Left lung (tissue), 10 donors: ENCODE results near the gene ATG5. TPM values are rescaled to one million over a fixed set of nuclear protein-coding genes. Genes with fewer than 3 reads are reported as not detected.

Experiments
- ATAC-seq: fragments of 200-7000 bp; cut with Tn5 transposase; one replicate; pipeline ENCODE4 v1.9.1; 2020; ENCODE audit warnings: moderate library complexity
- DNase-seq, 4 donors: peaks; one replicate each; pipeline ENCODE4 v3.0.0-alpha.2; 2013 to 2020
- H3K27ac ChIP-seq, 2 donors: fragments of 200-600 bp; sonication (generic) in 1 of 2; one replicate each; pipeline versions ENCODE4 v1.5.0 to v1.8.0; 2020 to 2021
- H3K27me3 ChIP-seq, 2 donors: fragments of 200-600 bp; sonication (generic) in 1 of 2; one replicate each; pipeline versions ENCODE4 v1.5.0 to v1.8.0; 2020 to 2021
- H3K36me3 ChIP-seq, 2 donors: fragments of 200-600 bp; sonication (generic) in 1 of 2; one replicate each; pipeline versions ENCODE4 v1.5.0 to v1.8.0; 2020 to 2021
- H3K4me1 ChIP-seq, 2 donors: fragments of 200-600 bp; one replicate each; pipeline ENCODE4 v1.8.0; 2021
- H3K4me3 ChIP-seq, 2 donors: fragments of 200-600 bp; sonication (generic) in 1 of 2; one replicate each; pipeline versions ENCODE4 v1.5.0 to v1.8.0; 2020 to 2021; ENCODE audit warnings: mild to moderate bottlenecking in 1 of 2
- H3K9me3 ChIP-seq, 2 donors: fragments of 200-600 bp; sonication (generic) in 1 of 2; one replicate each; pipeline versions ENCODE4 v1.5.0 to v1.8.0; 2020 to 2021
- CTCF ChIP-seq, 2 donors: fragments of 200-600 bp; sonication (generic) in 1 of 2; IDR thresholded peaks; one replicate each; pipeline versions ENCODE4 v1.5.0 to v1.8.0; 2021; ENCODE audit warnings: antibody characterized with exemption in 2 of 2
- intact Hi-C, 2 donors: fragments of 100-400 bp; cut with DNase I; formaldehyde crosslinking; loops; one replicate each; pipeline versions ENCODE4 v1.11.2 to v1.14.2; 2022
- polyA plus RNA-seq, 6 donors: library from polyadenylated mRNA; unstranded; fragments of 120-200 nt; gene quantifications; one replicate each; pipeline ENCODE4 v1.2.1, GENCODE V29; 2013; ENCODE audit not compliant: insufficient read length in 6 of 6
- total RNA-seq, 2 donors: library from RNA; stranded (reverse); fragmentation: NEBNext Ultra II Directional; extraction: Animal tissue kit (Norgen Biotek cat#: 25700); gene quantifications; one replicate each; pipeline ENCODE4 v1.2.1, GENCODE V29; 2021
- donor health status: DM: no; HTN: yes; CAD: no.
- donor health status: DM: no; HTN: no; CAD: no.

The ATG5 gene
- total and polyA plus RNA-seq, 8 donors = 30.9 to 42.1 (median 37.4) TPM

GRCh38 chr6:106199998-106200397, 125.6 kb downstream of the ATG5 start:
- no peak for DNase-seq
- H3K27ac ChIP-seq = no peak overlapping the region
- H3K36me3 ChIP-seq = peaks cover 0 to 19% of the 10 kb centered on the region in 2 donors
- peaks cover 0 to 2% of the 10 kb centered on the region in 2 donors for H3K4me1 ChIP-seq
- no peaks in the 10 kb centered on the region for H3K27me3 ChIP-seq
- no peak overlapping the region for H3K4me3 ChIP-seq
- H3K9me3 ChIP-seq = no peaks in the 10 kb centered on the region
- TF ChIP-seq CTCF (IDR thresholded peaks at IDR 0.05) = no peak
- no peak for ATAC-seq
- intact Hi-C loops = no loop called here

- Histone ChIP-seq H3K36me3 (peaks cover 0 to 19% of the 10 kb centered on the region in 2 donors), H3K9me3 (no peaks in the 10 kb centered on the region), H3K27me3 (no peaks in the 10 kb centered on the region), H3K27ac (no peak overlapping the region), H3K4me3 (no peak overlapping the region), H3K4me1 (peaks cover 0 to 2% of the 10 kb centered on the region in 2 donors)
- no peak for ATAC-seq
- DNase-seq = no peak
- TF ChIP-seq CTCF (IDR thresholded peaks at IDR 0.05) = no peak
- intact Hi-C loops = no loop called here
Measured at GRCh38 chr6:106199331-106199730, 126.2 kb downstream of the ATG5 start.

DNA sequence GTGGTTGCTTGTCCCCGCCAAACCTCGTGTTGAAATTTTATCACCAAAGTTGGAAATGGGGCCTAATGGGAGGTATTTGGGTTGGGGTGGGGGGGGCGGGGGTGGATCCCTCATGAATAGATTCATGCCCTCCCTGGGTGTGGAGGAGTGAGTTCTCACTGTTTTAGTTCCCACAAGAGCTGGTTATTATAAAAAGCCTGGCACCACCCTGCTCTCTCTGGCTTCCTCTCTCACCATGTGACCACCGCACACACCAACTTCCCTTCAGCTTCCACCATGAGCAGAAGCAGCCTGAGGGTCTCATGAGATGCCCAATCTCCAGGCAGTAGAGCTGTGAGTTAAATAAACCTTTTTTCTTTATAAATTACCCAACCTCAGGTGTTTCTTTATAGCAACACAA, 128.1 kb downstream of the ATG5 start:
- Histone ChIP-seq H3K27me3 (no peaks in the 10 kb centered on the region), H3K9me3 (no peaks in the 10 kb centered on the region), H3K27ac (no peak overlapping the region), H3K4me3 (no peak overlapping the region), H3K36me3 (peaks cover 0 to 19% of the 10 kb centered on the region in 2 donors), H3K4me1 (peaks cover 0 to 2% of the 10 kb centered on the region in 2 donors)
- no peak for TF ChIP-seq CTCF (IDR thresholded peaks at IDR 0.05)
- ATAC-seq = peak; percentile 46
- DNase-seq = no peak
- intact Hi-C loops = no loop called here

GRCh38 chr6:106194949-106195921, 130.3 kb downstream of the ATG5 start:
- Histone ChIP-seq H3K9me3 (no peaks in the 10 kb centered on the region), H3K36me3 (no peaks in the 10 kb centered on the region), H3K27me3 (no peaks in the 10 kb centered on the region), H3K27ac (no peak overlapping the region), H3K4me3 (no peak overlapping the region), H3K4me1 (peaks cover 0 to 2% of the 10 kb centered on the region in 2 donors)
- peak; percentile 26 for ATAC-seq
- intact Hi-C loops = no loop called here
- DNase-seq = no peak
- TF ChIP-seq CTCF (IDR thresholded peaks at IDR 0.05) = no peak

- no peak for TF ChIP-seq CTCF (IDR thresholded peaks at IDR 0.05)
- H3K4me3 ChIP-seq = no peak overlapping the region
- H3K9me3 ChIP-seq = no peaks in the 10 kb centered on the region
- intact Hi-C loops = no loop called here
- no peak overlapping the region for H3K27ac ChIP-seq
- ATAC-seq (no peak), DNase-seq (no peak)
- H3K4me1 ChIP-seq = peaks cover 0 to 2% of the 10 kb centered on the region in 2 donors
- no peaks in the 10 kb centered on the region for H3K36me3 ChIP-seq
- no peaks in the 10 kb centered on the region for H3K27me3 ChIP-seq
Measured at GRCh38 chr6:106192824-106193223, 132.7 kb downstream of the ATG5 start.
